Pancreas (tissue), 10 donors: ENCODE measurements around the gene ZNF133. TPM values are rescaled to one million over a fixed set of nuclear protein-coding genes. Genes with fewer than 3 reads are reported as not detected.

ENCODE experiments used
- ATAC-seq, 4 donors: fragments of 200-7000 bp; cut with Tn5 transposase; one replicate each; pipeline versions ENCODE4 v1.8.0 to v1.9.1; 2020; ENCODE audit warnings: mild to moderate bottlenecking in 4 of 4, moderate library complexity in 4 of 4
- DNase-seq, 6 donors: peaks; one replicate each; pipeline ENCODE4 v3.0.0-alpha.2; 2020
- FAIRE-seq: peaks from 2 replicates; lab custom pipeline; 2012; peaks lifted over from hg19 to GRCh38; lab: Jason Lieb, UNC
- H3K27ac ChIP-seq, 4 donors: fragments of 200-600 bp; sonication (generic); 1 replicate in 3 of 4; 2 replicates in 1 of 4; pipeline versions ENCODE4 v1.5.0 to v1.8.0; 2020
- H3K27me3 ChIP-seq, 4 donors: fragments of 200-600 bp; one replicate each; pipeline ENCODE4 v1.8.0; 2021
- H3K36me3 ChIP-seq, 3 donors: fragments of 200-600 bp; sonication (generic) in 1 of 3; one replicate each; pipeline versions ENCODE4 v1.5.0 to v1.8.0; 2020 to 2021
- H3K4me1 ChIP-seq, 3 donors: fragments of 200-600 bp; one replicate each; pipeline ENCODE4 v1.8.0; 2021
- H3K4me3 ChIP-seq, 4 donors: fragments of 200-600 bp; sonication (generic) in 2 of 4; one replicate each; pipeline versions ENCODE4 v1.5.0 to v1.8.0; 2020 to 2021
- H3K9me3 ChIP-seq, 4 donors: fragments of 200-600 bp; one replicate each; pipeline ENCODE4 v1.8.0; 2021
- CTCF ChIP-seq, 4 donors: fragments of 200-600 bp; sonication (generic) in 3 of 4; IDR thresholded peaks; one replicate each; pipeline versions ENCODE4 v1.5.0 to v1.8.0; 2021; ENCODE audit warnings: antibody characterized with exemption in 4 of 4
- WGBS, 2 donors: extraction: QIAGEN DNeasy Blood & Tissue Kit; methylation state at CpG; one replicate each; pipeline ENCODE4 v1.1.7; 2013; 5-methylcytosine and 5-hydroxymethylcytosine counted together
- intact Hi-C, 3 donors: fragments of 100-400 bp; cut with DNase I; formaldehyde crosslinking; loops; one replicate each; pipeline versions ENCODE4 v1.11.1 to v1.14.2; 2022
- polyA plus RNA-seq, 2 donors: library from polyadenylated mRNA; stranded (reverse); fragments of 200-250 nt; gene quantifications; one replicate each; pipeline ENCODE4 v1.2.3, GENCODE V29; 2013
- total RNA-seq, 6 donors: library from RNA; stranded (reverse); fragmentation: NEBNext Ultra II Directional in 4 of 6; extraction: Animal tissue kit (Norgen Biotek cat#: 25700) in 4 of 6; gene quantifications; one replicate each; pipeline versions ENCODE4 v1.2.1 to v1.2.4, GENCODE V29; 2021 to 2023
- donor health status: healthy with polysubstance abuse.
- donor health status: DM: no; HTN: no; CAD: no; lungs with moderate emphysema.
- donor health status: DM: no; HTN: no; CAD: no.
- donor health status: control.
- donor health status: control.
- donor health status: Bipolar disorder and iron deficiency.
- donor health status: DM: yes; HTN: yes; CAD: no.
- donor health status: DM: no; HTN: no; CAD: no.
- donor health status: DM: no; HTN: no; CAD: no.
- donor health status: DM: yes; HTN: yes; CAD: no.

The ZNF133 gene
- total and polyA plus RNA-seq, 8 donors = 6.0 to 29.2 (median 6.8) TPM

DNA sequence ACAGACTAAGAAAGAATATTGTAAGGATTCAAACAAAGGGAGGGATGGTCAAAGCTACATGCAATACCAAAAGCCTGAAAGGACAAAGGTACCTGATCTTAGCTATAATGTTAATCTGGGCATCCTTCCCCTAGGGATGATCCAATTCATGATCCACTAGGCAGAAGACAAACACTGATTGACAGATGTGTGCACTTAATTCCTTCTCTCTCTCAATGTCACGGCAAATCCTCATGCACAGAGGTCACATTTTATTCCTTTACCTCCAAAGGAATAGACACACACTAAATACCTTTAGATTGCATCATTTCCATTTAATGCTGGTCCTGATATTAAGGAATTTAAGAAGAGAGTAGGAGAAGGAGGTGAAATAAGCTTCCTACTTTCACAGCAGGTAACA lies 73.4 kb downstream of the ZNF133 start:
- Histone ChIP-seq H3K4me1 (no peaks in the 10 kb centered on the region), H3K4me3 (no peak overlapping the region), H3K36me3 (no peaks in the 10 kb centered on the region), H3K27me3 (no peaks in the 10 kb centered on the region), H3K9me3 (no peaks in the 10 kb centered on the region), H3K27ac (no peak overlapping the region)
- intact Hi-C loops = no loop called here
- DNase-seq = no peak
- no peak for FAIRE-seq
- ATAC-seq = no peak
- TF ChIP-seq CTCF (IDR thresholded peaks at IDR 0.05) = no peak
- WGBS, 2 donors = 89 to 91% methylated on average over 1 of the region's 1 CpG

GRCh38 chr20:18362916-18363315 lies 74.6 kb downstream of the ZNF133 start:
- H3K9me3 ChIP-seq = no peaks in the 10 kb centered on the region
- no peak for ATAC-seq
- TF ChIP-seq CTCF (IDR thresholded peaks at IDR 0.05) = no peak
- 70 to 82% methylated on average over 13 of the region's 13 CpGs for WGBS, 2 donors
- FAIRE-seq = no peak
- no peaks in the 10 kb centered on the region for H3K27me3 ChIP-seq
- intact Hi-C loops = no loop called here
- no peaks in the 10 kb centered on the region for H3K36me3 ChIP-seq
- H3K27ac ChIP-seq = no peak overlapping the region
- H3K4me1 ChIP-seq = no peaks in the 10 kb centered on the region
- DNase-seq = no peak
- no peak overlapping the region for H3K4me3 ChIP-seq

DNA sequence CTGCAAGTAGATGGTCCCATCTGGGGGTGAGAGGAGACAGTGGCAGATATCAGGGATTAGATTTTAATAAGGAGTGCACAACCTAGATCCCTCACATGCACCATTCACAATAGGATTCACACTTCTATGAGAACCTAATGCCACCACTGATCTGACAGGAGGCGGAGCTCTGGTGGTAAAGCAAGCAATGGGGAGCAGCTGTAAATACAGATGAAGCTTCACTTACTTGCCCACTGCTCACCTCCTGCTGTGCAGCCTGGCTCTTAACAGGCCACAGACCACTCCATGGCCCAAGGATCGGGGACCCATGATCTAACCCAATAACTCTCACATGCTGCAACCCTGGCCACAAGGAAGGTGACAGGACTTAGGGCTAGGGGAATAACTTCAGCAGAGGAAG lies 75.4 kb downstream of the ZNF133 start:
- 68 to 87% methylated on average over 2 of the region's 2 CpGs for WGBS, 2 donors
- H3K9me3 ChIP-seq = no peaks in the 10 kb centered on the region
- H3K4me1 ChIP-seq = no peaks in the 10 kb centered on the region
- DNase-seq (no peak), FAIRE-seq (no peak), ATAC-seq (no peak)
- intact Hi-C loops = no loop called here
- TF ChIP-seq CTCF (IDR thresholded peaks at IDR 0.05) = no peak
- no peak overlapping the region for H3K27ac ChIP-seq
- H3K4me3 ChIP-seq = no peak overlapping the region
- H3K36me3 ChIP-seq = no peaks in the 10 kb centered on the region
- H3K27me3 ChIP-seq = no peaks in the 10 kb centered on the region

DNA sequence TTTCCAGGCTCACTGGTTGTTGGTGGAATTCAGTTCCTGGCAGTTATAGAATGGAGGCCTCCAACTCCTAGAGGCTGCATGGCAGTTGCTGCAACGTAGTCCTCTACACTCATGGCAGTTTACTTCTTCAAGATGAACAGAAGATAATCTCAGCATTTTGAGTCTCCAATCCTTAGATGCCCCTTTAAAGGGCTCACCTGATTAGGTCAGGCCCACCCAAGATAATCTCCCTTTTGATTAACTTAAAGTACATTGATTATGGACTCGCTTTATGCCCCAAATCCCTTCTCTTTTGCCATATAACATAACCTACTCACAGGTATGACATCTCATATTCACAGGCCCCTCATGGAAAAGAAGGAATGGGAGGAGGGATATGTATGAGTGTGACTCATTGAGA lies 76.4 kb downstream of the ZNF133 start:
- ATAC-seq (no peak), DNase-seq (no peak), FAIRE-seq (no peak)
- no peaks in the 10 kb centered on the region for H3K36me3 ChIP-seq
- intact Hi-C loops = no loop called here
- no peaks in the 10 kb centered on the region for H3K27me3 ChIP-seq
- no peak overlapping the region for H3K27ac ChIP-seq
- no peaks in the 10 kb centered on the region for H3K9me3 ChIP-seq
- no peak overlapping the region for H3K4me3 ChIP-seq
- 56 to 61% methylated on average over 2 of the region's 2 CpGs for WGBS, 2 donors
- TF ChIP-seq CTCF (IDR thresholded peaks at IDR 0.05) = no peak
- H3K4me1 ChIP-seq = no peaks in the 10 kb centered on the region

Other genes with a start within 250 kb of the ZNF133 start
- 1 to 10 TPM; 4.2 to 7.9 (median 4.9) TPM for gene OVOL2, start 230.6 kb upstream of the ZNF133 start, total RNA-seq
- gene OVOL2, start 230.6 kb upstream of the ZNF133 start, polyA plus RNA-seq = 1 to 10 TPM; 4.4 to 6.6 TPM
- gene KAT14, start 150.7 kb upstream of the ZNF133 start, total RNA-seq = 1 to 10 TPM; 5.7 to 8.5 (median 6.5) TPM
- 1 to 10 TPM; 4.0 to 5.7 TPM for gene KAT14, start 150.7 kb upstream of the ZNF133 start, polyA plus RNA-seq
- 1 to 10 TPM; 5.5 to 9.2 (median 6.3) TPM for gene PET117, start 150.7 kb upstream of the ZNF133 start, total RNA-seq
- 1 to 10 TPM; 5.5 to 6.6 TPM for gene PET117, start 150.7 kb upstream of the ZNF133 start, polyA plus RNA-seq
- 1 to 10 TPM in 2 of 6 donors, under 1 TPM in 4; 0.73 to 1.8 (median 0.95) TPM for gene DZANK1, start 178.5 kb downstream of the ZNF133 start, total RNA-seq
- 1 to 10 TPM; 2.4 to 3.6 TPM for gene DZANK1, start 178.5 kb downstream of the ZNF133 start, polyA plus RNA-seq
- gene POLR3F, start 178.9 kb downstream of the ZNF133 start, total RNA-seq = 1 to 10 TPM; 3.3 to 4.8 (median 3.8) TPM
- 1 to 10 TPM; 4.4 to 8.6 TPM for gene POLR3F, start 178.9 kb downstream of the ZNF133 start, polyA plus RNA-seq
- gene RBBP9, start 208.7 kb downstream of the ZNF133 start, total RNA-seq = 1 to 10 TPM; 3.9 to 7.3 (median 6.3) TPM
- 1 to 10 TPM; 2.1 to 4.5 TPM for gene RBBP9, start 208.7 kb downstream of the ZNF133 start, polyA plus RNA-seq
- gene SEC23B, start 219.4 kb downstream of the ZNF133 start, total RNA-seq = 10 to 100 TPM; 39.3 to 55.8 (median 47.7) TPM
- 10 to 100 TPM; 10.1 to 23.9 TPM for gene SEC23B, start 219.4 kb downstream of the ZNF133 start, polyA plus RNA-seq